UCSD-AML1 (cell line): ENCODE measurements around the gene FLNC.
A peak's percentile ranks its signal among the peaks of the same experiment; 100 is the strongest.

ENCODE experiments used
- DNase-seq: peaks from one replicate; lab custom pipeline; 2025; ENCODE audit not compliant: unreplicated experiment; lab: John Stamatoyannopoulos, UW

Gene FLNC

GRCh38 chr7:128862571-128863432 is 32.6 kb downstream of the FLNC start, which contains the start of gene ATP6V1F:
Gene ATP6V1F (plus strand): TSS chr7:128862856. CDS start chr7:128862905, 49 bp downstream.
- DNase-seq = peak; percentile 93

GRCh38 chr7:128863433-128863989 is 33.3 kb downstream of the FLNC start:
- DNase-seq = peak; percentile 25

GRCh38 chr7:128865303-128865702 is 35.1 kb downstream of the FLNC start:
- DNase-seq = no peak

- DNase-seq = no peak
These were observed 36.0 kb downstream of the FLNC start for GRCh38 chr7:128865996-128866877.

- no peak for DNase-seq
These were observed 37.0 kb downstream of the FLNC start for GRCh38 chr7:128867241-128867640.

- no peak for DNase-seq
These were observed 37.8 kb downstream of the FLNC start for GRCh38 chr7:128867842-128868623.

GRCh38 chr7:128868624-128869137 is 38.5 kb downstream of the FLNC start:
- no peak for DNase-seq

- DNase-seq = no peak
These were observed 39.1 kb downstream of the FLNC start for GRCh38 chr7:128869138-128869943.

- DNase-seq = no peak
These were observed 39.7 kb downstream of the FLNC start for GRCh38 chr7:128869944-128870285.

GRCh38 chr7:128871050-128871449 is 40.8 kb downstream of the FLNC start:
- no peak for DNase-seq

- DNase-seq = no peak
These were observed 42.2 kb downstream of the FLNC start for GRCh38 chr7:128872394-128872824.

GRCh38 chr7:128873234-128873633 is 43.0 kb downstream of the FLNC start:
- DNase-seq = no peak

GRCh38 chr7:128874140-128875031 is 44.2 kb downstream of the FLNC start:
- no peak for DNase-seq

GRCh38 chr7:128875523-128875948 is 45.3 kb downstream of the FLNC start:
- DNase-seq = no peak

- no peak for DNase-seq
These were observed 45.9 kb downstream of the FLNC start for GRCh38 chr7:128876127-128876526.

- no peak for DNase-seq
These were observed 46.4 kb downstream of the FLNC start for GRCh38 chr7:128876586-128876977.

GRCh38 chr7:128876978-128877755 is 47.0 kb downstream of the FLNC start:
- DNase-seq = no peak

GRCh38 chr7:128877756-128878120 is 47.5 kb downstream of the FLNC start:
- DNase-seq = no peak
